Urothelium cell line (cell line): ENCODE measurements around the gene CLK4.
A peak's percentile ranks its signal among the peaks of the same experiment; 100 is the strongest.

Experiments used
- DNase-seq: peaks from one replicate; pipeline ENCODE4 v3.0.0; 2011; ENCODE audit warnings: low spot score, mixed read lengths
- FAIRE-seq: peaks from 2 replicates; lab custom pipeline; 2011; peaks lifted over from hg19 to GRCh38; lab: Jason Lieb, UNC

Gene CLK4

DNA sequence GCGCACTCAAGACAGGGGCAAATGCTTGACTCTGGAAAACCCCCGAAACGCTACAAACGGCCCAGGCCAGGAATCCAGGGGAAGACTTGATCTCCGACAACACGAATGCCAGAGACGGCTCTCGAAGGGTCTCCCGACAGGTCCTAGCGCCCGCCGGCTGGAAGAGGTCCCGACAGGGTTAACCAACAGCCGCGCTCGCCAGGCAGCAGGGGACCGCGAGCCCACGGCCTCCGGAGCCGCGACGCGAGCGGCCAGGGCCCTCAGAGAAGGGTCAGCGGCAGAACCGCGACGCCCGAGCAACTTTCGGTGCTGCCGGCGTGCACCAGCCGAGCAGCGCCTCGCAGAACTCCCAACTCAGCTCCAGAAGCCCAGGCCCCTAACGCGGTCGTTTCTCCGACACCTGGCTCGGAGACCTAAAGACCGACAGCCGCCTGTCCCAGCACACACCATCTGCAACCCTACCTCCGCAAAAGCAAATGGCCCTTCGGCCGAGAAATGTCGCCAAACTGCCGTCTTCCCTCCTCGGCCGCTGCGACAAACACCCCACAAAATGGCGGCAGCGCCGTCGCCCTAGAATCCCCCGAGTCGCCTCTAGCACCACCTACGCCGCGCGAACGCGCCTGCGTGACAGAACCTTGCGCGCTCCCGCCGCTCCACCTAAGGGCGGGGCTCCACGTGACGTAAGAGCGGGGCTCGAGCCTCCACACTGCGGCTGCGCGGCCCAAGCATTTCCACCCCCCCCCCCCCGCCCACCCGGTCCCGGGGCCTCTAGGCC, at the start of gene CLK4:
Gene CLK4, minus strand, starts transcription at position 567 of the 775 bp plus-strand sequence. CDS start 3,634 bp downstream, outside the sequence.
- FAIRE-seq (peak; percentile 61), DNase-seq (peak; percentile 94)

DNA sequence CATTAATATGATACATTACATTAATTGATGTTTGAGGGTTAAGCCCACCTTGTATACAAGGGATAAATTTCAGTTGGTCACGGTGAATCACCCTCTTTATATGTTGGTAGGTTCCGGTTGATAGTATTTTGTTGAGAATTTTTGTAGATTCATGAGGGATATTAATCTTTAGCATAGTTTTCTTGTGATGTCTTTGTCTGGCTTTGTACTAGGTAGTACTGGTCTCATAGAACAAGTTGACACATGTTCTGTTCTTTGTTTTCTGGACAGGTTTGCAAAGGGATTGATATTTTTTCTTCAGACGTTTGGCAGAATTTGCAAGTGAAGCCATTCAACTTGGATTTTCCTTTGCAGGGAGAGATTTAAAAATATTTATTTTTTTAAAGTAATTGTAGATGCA, 49.1 kb upstream of the CLK4 start:
- FAIRE-seq (no peak), DNase-seq (no peak)

DNA sequence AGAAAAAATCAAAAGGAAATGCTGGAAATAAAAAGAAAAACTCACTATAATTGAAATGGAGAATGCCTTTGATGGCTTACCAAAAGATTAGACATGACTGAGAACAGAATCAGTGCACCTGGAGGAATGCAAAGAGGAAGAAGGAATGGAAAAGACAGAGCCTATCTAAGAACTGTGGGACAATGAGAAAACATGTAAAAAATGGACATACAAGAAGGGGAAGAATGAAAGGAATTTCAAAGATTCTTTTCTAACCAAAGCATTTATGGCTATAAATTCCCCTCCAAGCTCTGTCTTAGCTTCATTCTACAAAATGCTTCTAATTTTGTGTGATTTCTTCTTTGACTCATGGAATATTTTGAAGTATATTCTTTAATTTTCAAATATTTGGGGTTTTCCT, 47.5 kb upstream of the CLK4 start:
- FAIRE-seq (no peak), DNase-seq (peak; percentile 29)

DNA sequence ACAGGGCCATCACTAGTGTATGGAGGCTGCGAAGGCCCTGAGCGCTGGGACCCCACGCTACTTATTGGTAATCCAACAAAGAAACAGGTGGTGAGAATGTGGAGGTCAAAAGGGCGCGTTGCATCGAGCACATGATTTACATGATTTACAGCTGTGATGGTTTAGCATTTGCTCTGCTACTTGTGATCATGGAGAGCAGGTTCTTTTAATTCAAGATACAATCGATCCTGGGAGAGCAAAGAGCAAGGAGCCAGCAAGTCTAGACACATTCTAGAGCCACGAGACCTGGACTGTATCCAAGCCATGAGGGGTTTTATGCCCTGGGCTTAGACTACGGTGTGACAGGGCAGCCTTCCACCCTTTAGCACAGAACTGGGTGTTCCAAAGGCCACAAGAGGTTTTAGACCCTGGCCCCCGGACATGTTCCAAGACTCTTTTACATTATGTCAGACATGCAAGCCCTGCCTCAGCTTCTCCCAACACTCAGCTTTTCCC, 47.0 kb upstream of the CLK4 start:
- no peak for FAIRE-seq

DNA sequence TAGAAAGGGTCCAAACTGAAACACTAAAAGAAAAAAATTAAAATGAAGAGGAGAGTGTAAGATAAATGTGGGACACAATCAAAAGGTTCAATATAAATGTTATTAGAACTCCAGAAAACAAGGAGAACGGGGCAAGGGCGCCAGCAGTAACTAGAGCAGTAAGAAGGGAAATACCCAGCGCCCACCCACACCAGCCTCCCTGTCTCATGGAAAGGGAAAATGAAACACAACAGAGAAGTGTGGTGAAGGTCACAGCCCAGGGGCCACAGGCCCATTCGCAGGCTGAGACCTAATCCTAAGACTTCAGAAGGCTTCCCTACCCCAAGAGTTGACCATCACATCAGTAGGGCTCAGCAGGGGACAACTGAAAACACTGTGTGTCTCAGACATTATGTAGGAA, 45.8 kb upstream of the CLK4 start:
- FAIRE-seq, result no peak
- DNase-seq, result no peak

More for the DNA sequence above, 47.0 kb upstream of the CLK4 start:
- no peak for DNase-seq

DNA sequence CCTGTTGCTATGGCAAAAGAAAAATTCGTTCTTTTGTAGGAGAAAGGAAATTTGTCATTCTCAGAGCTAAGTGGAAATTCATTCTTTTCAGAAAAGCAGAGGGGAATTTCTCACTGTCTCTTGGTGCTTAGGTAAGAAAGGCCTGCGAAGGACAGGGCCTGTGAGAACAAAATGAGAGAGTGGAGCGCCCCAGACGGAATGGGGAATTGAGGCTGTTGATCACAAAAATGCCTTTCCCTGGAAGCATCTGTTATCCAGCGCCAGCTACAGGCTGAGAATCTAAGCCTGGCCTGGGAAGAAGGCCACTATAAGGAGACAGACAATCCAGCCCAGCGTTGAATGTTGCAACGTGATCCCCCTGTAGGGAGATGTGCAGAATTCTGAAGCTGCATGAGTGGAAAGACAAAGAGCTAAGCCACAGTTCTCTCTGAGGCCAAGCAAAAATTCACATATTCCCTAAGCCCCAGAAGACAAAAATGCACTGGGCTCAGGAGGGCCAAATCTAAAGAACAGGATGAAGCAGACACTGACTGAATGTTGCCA, 44.8 kb upstream of the CLK4 start:
- DNase-seq, result no peak
- FAIRE-seq, result no peak

DNA sequence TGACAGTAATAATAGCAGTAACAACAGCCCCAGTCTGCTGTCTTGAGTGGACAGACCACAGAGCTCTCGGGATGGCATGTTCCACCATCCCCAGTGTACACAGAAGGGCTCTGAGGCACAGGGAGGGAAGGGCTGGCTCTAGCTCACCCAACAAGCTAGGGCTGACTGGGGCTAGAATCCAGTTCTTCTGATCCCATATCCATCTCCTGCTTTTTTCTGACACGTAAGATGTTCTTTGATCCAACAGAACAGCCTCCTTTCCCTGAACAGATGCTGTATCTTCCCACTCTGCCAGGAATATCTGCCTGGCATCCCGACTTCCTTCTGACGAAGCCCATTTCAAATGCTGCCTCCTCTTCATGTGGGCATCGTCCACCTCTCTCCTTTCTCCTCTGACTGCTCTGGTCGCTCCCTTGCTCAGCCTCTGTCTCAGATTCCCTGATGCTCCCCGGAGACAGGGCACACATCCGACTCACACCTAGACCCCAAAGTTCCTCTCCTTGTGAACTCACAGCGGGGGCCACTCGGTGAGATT, 43.6 kb upstream of the CLK4 start:
- FAIRE-seq, result no peak
- DNase-seq, result no peak

DNA sequence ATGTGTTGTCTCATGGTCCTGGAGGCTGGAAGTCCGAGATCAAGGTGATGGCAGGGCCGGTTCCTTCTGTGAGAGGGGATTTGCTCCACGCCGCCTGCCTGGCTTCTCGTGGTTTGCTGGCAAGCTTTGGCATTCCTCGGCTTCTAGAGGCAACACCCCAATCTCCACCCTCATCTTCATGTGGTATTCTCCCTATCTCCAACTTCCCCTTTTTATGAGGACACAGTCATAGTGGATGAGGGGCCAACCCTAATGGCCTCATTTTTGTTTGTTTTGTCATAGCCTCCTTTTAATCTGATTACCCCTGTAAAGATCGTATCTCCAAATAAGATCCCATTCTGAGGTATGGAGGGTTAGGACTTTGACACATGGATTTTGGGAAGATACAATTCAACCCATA, 41.7 kb upstream of the CLK4 start:
- FAIRE-seq (no peak), DNase-seq (no peak)

DNA sequence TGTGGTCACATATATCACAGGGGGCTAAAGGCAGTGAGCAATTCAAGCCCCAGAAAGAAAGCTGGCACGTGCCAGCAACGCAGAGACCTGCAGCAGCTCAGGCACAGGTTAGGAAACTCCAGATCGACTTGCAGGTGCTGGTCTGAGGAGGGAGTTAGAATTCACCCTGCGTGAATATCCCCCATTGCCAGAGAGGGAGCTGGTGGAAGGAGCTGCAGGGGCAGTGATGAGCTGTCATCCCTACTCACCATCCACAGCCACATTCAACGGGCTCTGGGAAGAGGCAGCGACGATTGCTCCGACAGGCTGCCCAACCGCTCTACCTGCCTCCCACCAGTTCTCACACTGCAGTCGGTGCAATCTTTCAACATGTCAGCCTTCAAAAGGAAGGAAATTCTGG, 40.8 kb upstream of the CLK4 start:
- DNase-seq (no peak), FAIRE-seq (no peak)

DNA sequence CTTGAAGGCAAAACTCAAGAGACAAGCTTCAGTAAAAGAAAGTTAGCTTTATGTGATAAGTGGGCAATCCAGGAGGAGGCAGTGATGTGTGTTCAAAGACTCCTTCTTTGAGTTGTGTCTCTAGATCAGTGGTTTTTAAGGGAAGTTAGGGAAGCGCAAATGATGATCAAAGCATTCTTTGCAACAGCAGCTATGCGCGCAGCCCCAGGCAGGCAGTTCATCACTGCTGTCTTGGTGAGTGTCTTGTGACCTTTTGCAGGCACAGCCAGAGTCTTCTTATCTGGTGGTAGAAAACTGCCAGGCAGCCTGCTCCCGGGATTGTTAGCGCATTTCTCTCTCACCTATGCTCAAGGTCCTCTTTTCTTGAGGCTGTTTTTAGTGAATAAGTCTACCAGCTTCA, 40.3 kb upstream of the CLK4 start:
- DNase-seq, result no peak

DNA sequence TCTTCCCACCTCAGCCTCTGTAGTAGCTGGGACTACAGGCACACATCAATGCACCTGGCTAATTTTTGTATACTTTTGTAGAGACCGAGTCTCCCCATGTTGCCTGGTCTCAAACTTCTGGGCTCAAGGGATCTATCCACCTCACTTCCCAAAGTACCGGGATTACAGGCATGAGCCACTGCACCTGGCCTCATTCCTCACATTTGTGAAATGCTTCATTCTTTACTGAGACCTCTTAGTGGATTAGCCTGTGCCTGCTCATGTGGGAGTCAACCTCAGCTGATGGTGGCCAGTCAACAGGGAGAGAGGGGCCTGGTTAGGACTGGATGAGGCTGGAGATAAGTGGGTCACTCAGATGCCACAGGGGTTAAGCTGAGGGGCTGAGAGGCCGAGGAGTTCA, 37.3 kb upstream of the CLK4 start:
- DNase-seq (no peak), FAIRE-seq (no peak)

More for the DNA sequence above, 40.3 kb upstream of the CLK4 start:
- no peak for FAIRE-seq

DNA sequence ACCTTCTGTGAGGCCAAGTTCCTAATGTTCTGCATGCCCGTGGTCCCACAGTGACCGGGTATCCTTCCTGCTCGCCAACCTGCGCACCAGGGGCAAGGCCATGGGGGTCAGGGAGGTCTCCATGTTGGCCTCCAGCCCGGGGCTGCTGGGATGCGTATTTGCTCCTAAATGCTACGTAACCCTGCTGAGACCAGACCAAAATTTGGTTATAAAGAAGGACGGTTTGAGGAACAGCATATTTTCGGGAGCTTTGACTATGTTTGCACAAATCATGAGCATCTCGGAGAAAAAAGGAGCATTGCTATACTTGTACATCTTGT, 35.7 kb upstream of the CLK4 start:
- FAIRE-seq (no peak), DNase-seq (no peak)

DNA sequence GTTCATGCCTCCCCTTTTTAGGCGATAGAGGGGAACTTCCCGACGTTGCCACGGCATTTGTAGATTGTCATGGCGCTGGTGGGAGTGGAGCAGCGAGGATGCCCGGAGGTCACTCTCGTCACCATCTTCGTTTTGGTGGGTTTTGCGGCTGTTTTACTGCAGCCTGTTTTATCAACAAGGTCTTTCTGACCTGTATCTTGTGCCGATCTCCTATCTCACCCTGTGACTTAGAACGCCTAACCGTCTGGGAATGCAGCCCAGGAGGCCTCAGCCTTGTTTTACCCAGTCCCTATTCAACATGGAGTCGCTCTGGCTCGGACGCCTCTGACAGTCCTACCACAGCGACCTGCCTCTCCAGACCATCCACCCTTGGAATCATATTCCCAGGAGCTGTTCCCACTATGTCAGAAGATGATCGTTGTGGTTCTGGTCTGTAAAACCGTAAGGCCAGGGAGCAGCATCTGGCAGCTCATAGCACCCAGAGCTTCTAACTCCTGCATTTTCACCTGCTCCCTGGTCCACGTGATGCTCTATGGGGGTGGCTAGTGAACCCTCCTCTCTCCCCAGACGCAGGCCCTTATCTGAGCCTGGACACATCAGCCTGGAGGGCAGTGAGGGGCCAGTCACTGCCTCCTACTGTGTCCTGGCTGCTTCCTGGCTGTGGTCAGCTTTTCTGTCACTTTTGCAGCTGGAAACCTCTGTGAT, 35.1 kb upstream of the CLK4 start:
- FAIRE-seq (no peak), DNase-seq (no peak)

DNA sequence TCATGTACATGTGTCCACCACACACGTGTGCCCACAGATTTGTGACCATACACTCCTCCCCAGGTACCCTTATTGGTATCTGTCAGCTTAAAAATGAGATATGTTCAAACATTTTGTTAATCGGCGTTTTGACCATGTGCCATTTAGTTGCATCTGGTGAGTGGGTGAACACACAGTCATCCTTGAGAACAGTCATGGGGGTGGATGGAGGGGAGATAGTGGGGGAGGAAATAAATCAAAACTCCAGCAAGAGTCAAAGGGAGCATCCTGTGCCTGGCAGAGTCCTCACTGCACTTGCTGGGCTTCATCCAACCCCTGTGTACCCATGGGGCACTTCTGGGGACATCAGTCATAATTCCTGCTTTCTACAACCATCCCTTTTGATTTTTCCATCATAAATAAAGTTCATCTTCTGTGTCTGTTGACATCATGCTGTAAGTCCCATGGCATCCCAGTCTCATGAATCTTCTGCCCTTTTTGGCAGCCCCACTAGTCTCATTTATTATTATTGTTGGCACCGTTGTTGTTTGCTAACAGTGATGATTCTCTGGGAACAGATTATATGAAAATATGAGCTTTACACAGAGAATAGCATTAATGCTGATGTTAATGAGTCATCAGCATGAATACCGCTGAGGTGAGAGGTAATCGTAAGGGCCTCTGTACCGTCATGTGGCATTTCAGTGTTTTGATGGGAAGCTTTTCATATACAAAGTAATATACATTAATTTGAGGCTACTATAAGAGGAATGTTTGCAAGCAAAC, 24.4 kb upstream of the CLK4 start:
- FAIRE-seq, result peak; percentile 5
- DNase-seq, result peak; percentile 44

DNA sequence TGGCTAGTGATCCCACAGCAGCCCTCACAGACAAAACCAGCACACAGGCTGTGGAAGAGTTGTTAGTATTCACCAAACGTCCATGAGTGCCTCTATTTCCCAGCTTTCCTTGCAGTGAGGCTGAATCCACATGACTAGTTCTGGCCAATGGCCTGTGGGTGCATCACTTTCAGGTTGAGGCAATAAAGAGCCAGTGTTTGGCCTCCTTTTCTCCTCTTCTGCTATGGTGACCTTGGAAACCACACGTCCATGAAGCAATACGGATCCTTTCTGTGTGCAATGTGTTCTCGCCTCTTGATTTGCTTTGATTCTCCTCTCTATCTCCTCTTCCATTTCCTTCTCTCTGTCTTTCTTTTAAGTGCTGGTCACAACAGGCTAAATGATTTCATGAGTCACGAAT, 23.4 kb upstream of the CLK4 start:
- FAIRE-seq (no peak), DNase-seq (no peak)

DNA sequence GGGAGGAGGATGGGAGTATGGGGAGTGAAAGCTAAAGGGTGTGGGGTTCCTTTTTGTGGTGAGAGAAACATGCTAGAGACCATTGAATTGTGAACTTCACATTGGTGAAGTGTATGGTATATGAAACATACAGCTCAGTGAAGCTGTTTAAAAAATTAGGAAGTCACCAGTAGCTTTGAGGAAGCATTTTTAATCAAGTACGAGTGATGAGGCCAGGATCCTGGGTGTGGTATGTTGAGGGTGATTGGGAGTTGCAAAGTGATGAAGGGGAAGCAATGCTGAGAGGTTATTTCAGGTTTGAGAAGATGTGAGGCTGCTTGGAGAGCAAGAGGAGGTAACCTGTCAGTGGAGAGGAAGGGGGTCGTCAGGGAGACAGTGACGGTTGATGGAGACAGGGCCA, 22.7 kb upstream of the CLK4 start:
- no peak for FAIRE-seq
- DNase-seq, result no peak

DNA sequence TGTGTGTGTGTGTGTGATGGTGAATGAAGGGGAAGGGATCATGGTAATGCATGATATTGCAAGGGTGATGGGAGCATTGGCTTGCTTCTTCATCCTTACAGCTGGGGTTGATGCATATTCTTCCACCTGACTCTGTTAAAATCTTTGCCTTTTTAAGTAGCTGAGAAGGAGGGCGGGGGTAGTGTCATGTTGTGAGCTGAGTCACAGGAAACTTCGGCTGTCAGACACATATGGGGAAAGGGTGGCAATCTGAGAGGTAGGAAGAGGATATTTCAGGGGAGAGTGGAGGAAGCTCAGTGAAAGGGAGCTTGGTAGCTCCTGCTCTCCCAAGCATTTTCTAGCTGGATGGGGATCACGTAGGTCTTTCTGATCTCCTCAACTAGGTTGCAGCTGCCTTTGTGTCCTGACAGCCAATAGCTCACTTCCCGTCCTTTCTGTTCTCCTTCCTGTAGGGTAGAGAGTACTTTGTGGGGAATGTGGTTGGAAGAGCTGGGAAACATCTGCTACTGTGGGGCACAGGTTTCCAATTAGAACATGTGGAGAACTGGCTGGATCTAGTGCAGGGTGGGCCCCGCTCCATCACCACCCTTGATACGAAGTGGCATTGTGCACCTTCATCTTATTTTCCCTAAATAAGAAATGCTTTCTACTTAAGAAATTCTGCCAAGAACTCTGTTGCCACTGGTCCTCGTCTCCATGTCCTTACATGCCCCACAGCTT, 18.1 kb upstream of the CLK4 start:
- DNase-seq, result no peak
- FAIRE-seq, result no peak

DNA sequence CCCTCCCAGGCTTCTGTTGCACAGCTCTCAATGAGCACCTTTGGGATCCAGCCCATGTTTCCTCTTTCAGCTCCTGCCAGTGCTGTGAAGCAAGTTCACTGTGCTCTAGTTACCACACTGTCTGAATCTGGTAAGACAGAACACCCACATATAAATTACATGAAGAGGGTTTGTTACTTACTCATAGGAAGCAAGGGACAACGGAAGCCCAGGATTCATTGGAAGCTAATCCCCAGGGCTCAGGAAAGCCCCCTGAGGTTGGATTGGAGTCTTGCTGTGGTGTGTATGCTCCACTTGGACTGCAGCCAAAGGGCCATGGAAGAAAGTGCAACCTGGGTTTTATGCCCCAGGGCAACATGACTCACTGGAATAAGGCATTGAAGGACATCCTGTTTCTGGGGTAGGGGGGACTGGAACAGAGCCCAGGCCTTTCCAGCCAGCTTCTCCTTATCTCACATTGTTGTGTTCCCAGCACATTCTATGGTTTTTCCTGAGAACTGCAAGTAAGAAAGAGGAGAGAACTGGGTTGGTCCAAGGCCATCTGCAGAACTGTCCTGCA, 15.6 kb upstream of the CLK4 start:
- FAIRE-seq (no peak), DNase-seq (peak; percentile 58)

DNA sequence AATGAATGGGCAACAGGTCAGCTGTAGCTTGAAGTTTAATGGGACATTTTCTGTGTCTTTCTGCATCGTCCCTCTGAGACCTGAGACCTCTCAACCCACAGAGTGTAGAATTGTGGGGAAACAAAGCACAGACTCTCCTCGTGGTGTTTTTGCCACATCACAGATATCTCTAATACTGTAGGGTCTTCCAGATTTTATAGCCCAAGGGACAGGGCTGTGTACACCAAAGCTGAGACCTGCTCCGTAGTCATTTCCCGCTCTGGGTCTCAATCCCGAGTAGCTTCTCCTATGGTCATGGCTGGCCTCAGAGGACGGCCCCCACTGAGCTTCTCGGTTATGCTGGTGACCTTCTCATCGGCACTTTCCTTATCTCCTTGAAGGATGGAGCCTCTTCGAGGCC, 14.9 kb upstream of the CLK4 start:
- FAIRE-seq (no peak), DNase-seq (no peak)
